Measurements from ENCODE around the gene PRR12.

GRCh38 chr19:49624967-49625910, 34.3 kb downstream of the PRR12 start:
- TF ChIP-seq REST (IDR thresholded peaks at IDR 0.05; ENCODE audit: insufficient read depth in 1 of 2, low read depth in 2 of 2, low read length in 1 of 2) (no peak), CTCF (IDR thresholded peaks at IDR 0.05) (no peak), POLR2AphosphoS5 (IDR thresholded peaks at IDR 0.05; ENCODE audit: low read depth, low read length) (no peak)
